HG03354 (cell line): ENCODE results near the gene PPARG.
"Not testable (repeated sequence)": the region's sequence is repeated elsewhere in the genome, so short reads cannot be mapped to it uniquely, and the experiment has no call there.

Source experiments
- ATAC-seq: cut with Tn5 transposase; IDR thresholded peaks from one replicate; pipeline ENCODE4 v1.9.1; 2021; ENCODE audit warnings: mild to moderate bottlenecking; ENCODE audit not compliant: unreplicated experiment, poor library complexity, severe bottlenecking

Gene PPARG

GRCh38 chr3:12276827-12277226, 12.0 kb upstream of the PPARG start:
- not testable (repeated sequence) for ATAC-seq

GRCh38 chr3:12278566-12278965, 10.3 kb upstream of the PPARG start:
- ATAC-seq = no peak

GRCh38 chr3:12279591-12280326, 9.1 kb upstream of the PPARG start:
- no peak for ATAC-seq

GRCh38 chr3:12280357-12280806, 8.5 kb upstream of the PPARG start:
- ATAC-seq = no peak

GRCh38 chr3:12284591-12284990, 4.3 kb upstream of the PPARG start:
- no peak for ATAC-seq

- ATAC-seq = no peak
These were observed 3.8 kb upstream of the PPARG start for GRCh38 chr3:12285003-12285555.

- not testable (repeated sequence) for ATAC-seq
These were observed 3.1 kb upstream of the PPARG start for GRCh38 chr3:12285779-12286178.

GRCh38 chr3:12286504-12286903, 2.4 kb upstream of the PPARG start:
- ATAC-seq = no peak

- no peak for ATAC-seq
These were observed 1.7 kb upstream of the PPARG start for GRCh38 chr3:12286927-12287726.

- no peak for ATAC-seq
These were observed 1.1 kb upstream of the PPARG start for GRCh38 chr3:12287727-12288181.

- ATAC-seq = no peak
These were observed 654 bp downstream of the PPARG start for GRCh38 chr3:12289524-12289923.

GRCh38 chr3:12292770-12293169, 3.9 kb downstream of the PPARG start:
- no peak for ATAC-seq

- no peak for ATAC-seq
These were observed 6.2 kb downstream of the PPARG start for GRCh38 chr3:12294885-12295580.

GRCh38 chr3:12296511-12296910, 7.6 kb downstream of the PPARG start:
- no peak for ATAC-seq

- no peak for ATAC-seq
These were observed 10.2 kb downstream of the PPARG start for GRCh38 chr3:12299026-12299425.

- ATAC-seq = no peak
These were observed 11.3 kb downstream of the PPARG start for GRCh38 chr3:12300137-12300536.

GRCh38 chr3:12301031-12301430, 12.2 kb downstream of the PPARG start:
- ATAC-seq = no peak

GRCh38 chr3:12301513-12301912, 12.6 kb downstream of the PPARG start:
- ATAC-seq = no peak

GRCh38 chr3:12302564-12302963, 13.7 kb downstream of the PPARG start:
- no peak for ATAC-seq

- no peak for ATAC-seq
These were observed 14.7 kb downstream of the PPARG start for GRCh38 chr3:12303534-12303933.
